CD8-positive, alpha-beta memory T cell (primary cell): ENCODE measurements around the gene PRKCB. TPM values are rescaled to one million over a fixed set of nuclear protein-coding genes. Genes with fewer than 3 reads are reported as not detected.
A peak's percentile ranks its signal among the peaks of the same experiment; 100 is the strongest.

Experiments used
- CTCF ChIA-PET: fragments of 350-600 bp; sonication (Branson Sonifier 250); formaldehyde crosslinking; loops from one replicate; lab custom pipeline; 2021; ENCODE audit warnings: antibody characterized with exemption; lab: Charles Lee
- POLR2A ChIA-PET: fragments of 350-600 bp; sonication (Branson Sonifier 250); formaldehyde crosslinking; loops from one replicate; lab custom pipeline; 2021; ENCODE audit warnings: antibody characterized with exemption; lab: Charles Lee
- DNase-seq, 5 donors: peaks; one replicate each; pipeline versions ENCODE4 v3.0.0 to v3.0.0-alpha.2; 2020 to 2022; ENCODE audit warnings: mixed read lengths in 1 of 5
- H3K27ac ChIP-seq: one replicate; pipeline ENCODE4 v1.7.0; 2013; ENCODE audit warnings: low read depth, mild to moderate bottlenecking, low read length, moderate library complexity
- H3K27me3 ChIP-seq: 2 replicates; pipeline ENCODE4 v1.7.0; 2013; ENCODE audit warnings: low read length, mild to moderate bottlenecking; ENCODE audit not compliant: insufficient read depth, poor library complexity, severe bottlenecking
- H3K36me3 ChIP-seq: 2 replicates; pipeline ENCODE4 v1.7.0; 2013; ENCODE audit warnings: mild to moderate bottlenecking, low read length, moderate library complexity; ENCODE audit not compliant: insufficient read depth
- H3K4me1 ChIP-seq: 2 replicates; pipeline ENCODE4 v1.7.0; 2013; ENCODE audit warnings: mild to moderate bottlenecking, low read length, moderate library complexity; ENCODE audit not compliant: insufficient read depth
- H3K4me3 ChIP-seq: 2 replicates; pipeline ENCODE4 v1.7.0; 2013; ENCODE audit warnings: mild to moderate bottlenecking, low read length
- H3K9me3 ChIP-seq: 2 replicates; pipeline ENCODE4 v1.7.0; 2013; ENCODE audit warnings: mild to moderate bottlenecking, low read length
- H3K27ac Mint-ChIP-seq, 8 donors: one replicate each; pipeline ENCODE4 v1.8.0; 2020 to 2021; ENCODE audit warnings: mixed read lengths in 8 of 8, mild to moderate bottlenecking in 6 of 8, inconsistent platforms in 3 of 8, moderate library complexity in 3 of 8
- H3K27me3 Mint-ChIP-seq, 2 donors: one replicate each; pipeline ENCODE4 v1.8.0; 2020 to 2021; ENCODE audit warnings: mixed read lengths in 2 of 2, mild to moderate bottlenecking in 1 of 2, moderate library complexity in 1 of 2
- H3K36me3 Mint-ChIP-seq, 3 donors: one replicate each; pipeline ENCODE4 v1.8.0; 2020 to 2021; ENCODE audit warnings: mixed read lengths in 3 of 3, inconsistent platforms in 1 of 3, mild to moderate bottlenecking in 1 of 3
- H3K4me1 Mint-ChIP-seq, 3 donors: one replicate each; pipeline ENCODE4 v1.8.0; 2020 to 2021; ENCODE audit warnings: mixed read lengths in 3 of 3, inconsistent platforms in 1 of 3, mild to moderate bottlenecking in 1 of 3
- H3K4me3 Mint-ChIP-seq, 7 donors: one replicate each; pipeline ENCODE4 v1.8.0; 2020 to 2021; ENCODE audit warnings: mixed read lengths in 7 of 7, mild to moderate bottlenecking in 6 of 7, moderate library complexity in 4 of 7, inconsistent platforms in 2 of 7
- H3K9me3 Mint-ChIP-seq, 5 donors: one replicate each; pipeline ENCODE4 v1.8.0; 2020 to 2022; ENCODE audit warnings: mixed read lengths in 5 of 5, mild to moderate bottlenecking in 3 of 5, moderate library complexity in 2 of 5, inconsistent platforms in 1 of 5
- polyA plus RNA-seq: library from polyadenylated mRNA; unstranded; fragments of 300-500 nt; fragmentation: Illumina TruSeq; gene quantifications from one replicate; pipeline ENCODE4 v1.2.3, GENCODE V29; 2021
- total RNA-seq, 2 experiments: library from RNA; stranded (reverse); gene quantifications; one replicate each; pipeline ENCODE4 v1.2.3, GENCODE V29; 2021

Gene PRKCB
- total and polyA plus RNA-seq, 3 experiments from 2014 or later: 96.5 to 136 (median 98.2) TPM

GRCh38 chr16:24189941-24190340, 354.2 kb downstream of the PRKCB start:
- CTCF ChIA-PET: interaction anchor here (0.7 kb wide), 1 partner anchor 43 kb away, joined by 5 read pairs; no protein-coding TSS in a partner anchor
- peak overlapping the region in 1 of 7 donors; percentile 63 for H3K4me3 Mint-ChIP-seq
- peaks cover 26% of the 10 kb centered on the region for H3K36me3 ChIP-seq
- H3K9me3 Mint-ChIP-seq: no peaks in the 10 kb centered on the region
- H3K27me3 Mint-ChIP-seq: no peaks in the 10 kb centered on the region
- DNase-seq: no peak
- POLR2A ChIA-PET: no interaction called here
- H3K27me3 ChIP-seq: no peaks in the 10 kb centered on the region
- H3K27ac Mint-ChIP-seq: peak overlapping the region in 5 of 8 donors; percentile 27 to 90 (median 73)
- H3K9me3 ChIP-seq: no peaks in the 10 kb centered on the region
- peaks cover 5% of the 10 kb centered on the region for H3K4me1 ChIP-seq
- H3K36me3 Mint-ChIP-seq: peaks cover 25 to 79% (median 26%) of the 10 kb centered on the region in 3 donors
- H3K4me1 Mint-ChIP-seq: peaks cover 24 to 40% (median 36%) of the 10 kb centered on the region in 3 donors
- no peak overlapping the region for H3K27ac ChIP-seq
- no peak overlapping the region for H3K4me3 ChIP-seq

GRCh38 chr16:24191876-24192402, 356.2 kb downstream of the PRKCB start:
- ChIA-PET POLR2A (no interaction called here), CTCF (no interaction called here)
- Histone ChIP-seq H3K4me1 (peaks cover 5% of the 10 kb centered on the region), H3K36me3 (peaks cover 13% of the 10 kb centered on the region), H3K27me3 (no peaks in the 10 kb centered on the region), H3K27ac (no peak overlapping the region), H3K4me3 (no peak overlapping the region), H3K9me3 (no peaks in the 10 kb centered on the region)
- no peak for DNase-seq
- peaks cover 27 to 78% (median 29%) of the 10 kb centered on the region in 3 donors for H3K36me3 Mint-ChIP-seq
- H3K27ac Mint-ChIP-seq: peak overlapping the region in 1 of 8 donors; percentile 72
- no peaks in the 10 kb centered on the region for H3K9me3 Mint-ChIP-seq
- peaks cover 25 to 36% (median 33%) of the 10 kb centered on the region in 3 donors for H3K4me1 Mint-ChIP-seq
- no peaks in the 10 kb centered on the region for H3K27me3 Mint-ChIP-seq
- peak overlapping the region in 1 of 7 donors; percentile 11 for H3K4me3 Mint-ChIP-seq

- H3K4me3 Mint-ChIP-seq: no peak overlapping the region
- H3K27ac Mint-ChIP-seq: peak overlapping the region in 1 of 8 donors; percentile 43
- H3K36me3 Mint-ChIP-seq: peaks cover 24 to 79% (median 34%) of the 10 kb centered on the region in 3 donors
- H3K36me3 ChIP-seq: peaks cover 21% of the 10 kb centered on the region
- H3K9me3 ChIP-seq: no peaks in the 10 kb centered on the region
- H3K4me1 Mint-ChIP-seq: peaks cover 6 to 11% (median 9%) of the 10 kb centered on the region in 3 donors
- no peaks in the 10 kb centered on the region for H3K27me3 Mint-ChIP-seq
- no peaks in the 10 kb centered on the region for H3K4me1 ChIP-seq
- H3K27me3 ChIP-seq: no peaks in the 10 kb centered on the region
- POLR2A ChIA-PET: no interaction called here
- DNase-seq: no peak
- no peak overlapping the region for H3K4me3 ChIP-seq
- H3K9me3 Mint-ChIP-seq: no peaks in the 10 kb centered on the region
- no peak overlapping the region for H3K27ac ChIP-seq
- CTCF ChIA-PET: no interaction called here
These were observed 359.4 kb downstream of the PRKCB start for GRCh38 chr16:24195221-24195620.

GRCh38 chr16:24198807-24199533, 363.2 kb downstream of the PRKCB start:
- H3K9me3 Mint-ChIP-seq: no peaks in the 10 kb centered on the region
- ChIA-PET CTCF (no interaction called here), POLR2A (no interaction called here)
- no peak overlapping the region for H3K4me3 Mint-ChIP-seq
- H3K27me3 ChIP-seq: no peaks in the 10 kb centered on the region
- H3K9me3 ChIP-seq: no peaks in the 10 kb centered on the region
- H3K4me1 Mint-ChIP-seq: peaks cover 6 to 10% (median 8%) of the 10 kb centered on the region in 3 donors
- H3K36me3 ChIP-seq: peaks cover 20% of the 10 kb centered on the region
- no peaks in the 10 kb centered on the region for H3K4me1 ChIP-seq
- no peaks in the 10 kb centered on the region for H3K27me3 Mint-ChIP-seq
- peaks cover 14 to 76% (median 27%) of the 10 kb centered on the region in 3 donors for H3K36me3 Mint-ChIP-seq
- no peak overlapping the region for H3K4me3 ChIP-seq
- peak overlapping the region in 3 of 8 donors; percentile 20 to 62 (median 57) for H3K27ac Mint-ChIP-seq
- H3K27ac ChIP-seq: no peak overlapping the region
- no peak for DNase-seq

- Histone ChIP-seq H3K4me3 (no peak overlapping the region), H3K27ac (no peak overlapping the region), H3K4me1 (no peaks in the 10 kb centered on the region), H3K9me3 (no peaks in the 10 kb centered on the region), H3K27me3 (no peaks in the 10 kb centered on the region), H3K36me3 (peaks cover 30% of the 10 kb centered on the region)
- H3K36me3 Mint-ChIP-seq: peaks cover 5 to 79% (median 30%) of the 10 kb centered on the region in 3 donors
- POLR2A ChIA-PET: no interaction called here
- no peaks in the 10 kb centered on the region for H3K9me3 Mint-ChIP-seq
- peak overlapping the region in 2 of 8 donors; percentile 4 to 10 for H3K27ac Mint-ChIP-seq
- CTCF ChIA-PET: no interaction called here
- no peaks in the 10 kb centered on the region for H3K27me3 Mint-ChIP-seq
- H3K4me3 Mint-ChIP-seq: no peak overlapping the region
- H3K4me1 Mint-ChIP-seq: peaks cover 0 to 6% (median 0%) of the 10 kb centered on the region in 3 donors
- DNase-seq: no peak
These were observed 367.9 kb downstream of the PRKCB start for GRCh38 chr16:24203675-24204074.

GRCh38 chr16:24204150-24204665, 368.4 kb downstream of the PRKCB start:
- Histone ChIP-seq H3K9me3 (no peaks in the 10 kb centered on the region), H3K27me3 (no peaks in the 10 kb centered on the region), H3K36me3 (peaks cover 26% of the 10 kb centered on the region), H3K4me1 (no peaks in the 10 kb centered on the region), H3K4me3 (no peak overlapping the region), H3K27ac (no peak overlapping the region)
- no peak overlapping the region for H3K27ac Mint-ChIP-seq
- H3K4me3 Mint-ChIP-seq: no peak overlapping the region
- H3K9me3 Mint-ChIP-seq: no peaks in the 10 kb centered on the region
- no peaks in the 10 kb centered on the region for H3K27me3 Mint-ChIP-seq
- H3K36me3 Mint-ChIP-seq: peaks cover 5 to 79% (median 31%) of the 10 kb centered on the region in 3 donors
- ChIA-PET POLR2A (no interaction called here), CTCF (no interaction called here)
- no peak for DNase-seq
- H3K4me1 Mint-ChIP-seq: peaks cover 0 to 2% (median 0%) of the 10 kb centered on the region in 3 donors

- Histone ChIP-seq H3K9me3 (no peaks in the 10 kb centered on the region), H3K4me1 (no peaks in the 10 kb centered on the region), H3K27ac (no peak overlapping the region), H3K4me3 (no peak overlapping the region), H3K27me3 (no peaks in the 10 kb centered on the region), H3K36me3 (peaks cover 21% of the 10 kb centered on the region)
- Mint-ChIP-seq H3K4me1 (peaks cover 0 to 2% (median 0%) of the 10 kb centered on the region in 3 donors), H3K9me3 (no peaks in the 10 kb centered on the region), H3K36me3 (peaks cover 5 to 89% (median 33%) of the 10 kb centered on the region in 3 donors), H3K4me3 (no peak overlapping the region), H3K27ac (no peak overlapping the region), H3K27me3 (peaks cover 0 to 2% of the 10 kb centered on the region in 2 donors)
- DNase-seq: no peak
- POLR2A ChIA-PET: no interaction called here
- CTCF ChIA-PET: no interaction called here
These were observed 371.1 kb downstream of the PRKCB start for GRCh38 chr16:24206926-24207325.

- Mint-ChIP-seq H3K4me1 (peaks cover 0 to 2% (median 0%) of the 10 kb centered on the region in 3 donors), H3K36me3 (peaks cover 0 to 85% (median 31%) of the 10 kb centered on the region in 3 donors), H3K27ac (no peak overlapping the region), H3K9me3 (no peaks in the 10 kb centered on the region), H3K4me3 (no peak overlapping the region), H3K27me3 (peaks cover 0 to 2% of the 10 kb centered on the region in 2 donors)
- no peaks in the 10 kb centered on the region for H3K27me3 ChIP-seq
- ChIA-PET CTCF (interaction anchor here (0.7 kb wide), 1 partner anchor 166 kb away, joined by 3 read pairs; no protein-coding TSS in a partner anchor), POLR2A (no interaction called here)
- H3K4me1 ChIP-seq: no peaks in the 10 kb centered on the region
- no peak overlapping the region for H3K27ac ChIP-seq
- H3K4me3 ChIP-seq: no peak overlapping the region
- peaks cover 18% of the 10 kb centered on the region for H3K36me3 ChIP-seq
- H3K9me3 ChIP-seq: no peaks in the 10 kb centered on the region
- no peak for DNase-seq
These were observed 372.9 kb downstream of the PRKCB start for GRCh38 chr16:24208710-24209109.
